ENCODE results near the gene CNPY1.

Gene CNPY1

GRCh38 chr7:155452505-155453295, 93.7 kb downstream of the CNPY1 start:
- no peak for DNase-seq

- no peak for DNase-seq
Measured at GRCh38 chr7:155451840-155452239, 94.5 kb downstream of the CNPY1 start.

All from CD4-positive, alpha-beta T cell treated with Interleukin-17A for 4 hours (primary cell).